Common myeloid progenitor, CD34-positive (primary cell): ENCODE measurements around the gene STK24.

ENCODE experiments used
- CTCF ChIA-PET: fragments of 350-600 bp; sonication (Branson Sonifier 250); formaldehyde crosslinking; loops from one replicate; lab custom pipeline; 2021; ENCODE audit warnings: antibody characterized with exemption; lab: Charles Lee
- POLR2A ChIA-PET: fragments of 350-600 bp; sonication (Branson Sonifier 250); formaldehyde crosslinking; loops from one replicate; lab custom pipeline; 2021; ENCODE audit warnings: antibody characterized with exemption; lab: Charles Lee
- DNase-seq, 3 donors: peaks; one replicate each; pipeline versions ENCODE4 v3.0.0 to v3.0.0-alpha.2; 2013
- H3K27ac ChIP-seq, 2 experiments: 1 replicate in 1 of 2; 2 replicates in 1 of 2; pipeline ENCODE4 v1.7.0; 2013; ENCODE audit warnings: inconsistent platforms in 2 of 2, low read length in 2 of 2, mild to moderate bottlenecking in 2 of 2, low read depth in 1 of 2, moderate library complexity in 1 of 2; ENCODE audit not compliant: severe bottlenecking in 2 of 2, insufficient read depth in 1 of 2, poor library complexity in 1 of 2
- H3K27me3 ChIP-seq, 5 experiments: replicated peaks in 2 of 5; 1 replicate in 3 of 5; 2 replicates in 2 of 5; pipeline versions ENCODE4 v1.6.1 to v1.7.0; 2013; ENCODE audit warnings: low read length in 4 of 5, mild to moderate bottlenecking in 2 of 5, moderate library complexity in 2 of 5, inconsistent platforms in 1 of 5; ENCODE audit not compliant: insufficient read depth in 5 of 5, control insufficient read depth in 4 of 5
- H3K36me3 ChIP-seq, 4 experiments: 1 replicate in 2 of 4; 2 replicates in 2 of 4; pipeline versions ENCODE4 v1.6.1 to v1.7.0; 2013; ENCODE audit warnings: low read length in 3 of 4, control low read depth in 1 of 4, mild to moderate bottlenecking in 1 of 4; ENCODE audit not compliant: control insufficient read depth in 4 of 4, insufficient read depth in 4 of 4
- H3K4me1 ChIP-seq, 4 experiments: 1 replicate in 3 of 4; 2 replicates in 1 of 4; pipeline versions ENCODE4 v1.6.1 to v1.7.1; 2013; ENCODE audit warnings: low read length in 3 of 4, mild to moderate bottlenecking in 3 of 4, control low read depth in 1 of 4, inconsistent platforms in 1 of 4, moderate library complexity in 1 of 4; ENCODE audit not compliant: control insufficient read depth in 4 of 4, insufficient read depth in 4 of 4; ENCODE audit errors: control extremely low read depth in 1 of 4
- H3K4me3 ChIP-seq, 7 experiments: 1 replicate in 4 of 7; 2 replicates in 3 of 7; pipeline versions ENCODE4 v1.5.1 to v1.7.0; 2013; ENCODE audit warnings: mild to moderate bottlenecking in 7 of 7, low read length in 6 of 7, moderate library complexity in 6 of 7, inconsistent platforms in 2 of 7, low read depth in 2 of 7, control low read depth in 1 of 7; ENCODE audit not compliant: insufficient read depth in 4 of 7, control insufficient read depth in 1 of 7; ENCODE audit errors: extremely low read depth in 1 of 7
- H3K9me3 ChIP-seq, 5 experiments: 1 replicate in 4 of 5; 2 replicates in 1 of 5; pipeline versions ENCODE4 v1.6.1 to v1.7.1; 2013; ENCODE audit warnings: low read length in 4 of 5, mild to moderate bottlenecking in 2 of 5, inconsistent platforms in 1 of 5, low read depth in 1 of 5, moderate library complexity in 1 of 5; ENCODE audit not compliant: control insufficient read depth in 4 of 5, insufficient read depth in 2 of 5; ENCODE audit errors: control extremely low read depth in 1 of 5
- WGBS: methylation state at CpG from one replicate; pipeline ENCODE4 v1.1.5; 2013; ENCODE audit not compliant: insufficient coverage; 5-methylcytosine and 5-hydroxymethylcytosine counted together

Gene STK24

DNA sequence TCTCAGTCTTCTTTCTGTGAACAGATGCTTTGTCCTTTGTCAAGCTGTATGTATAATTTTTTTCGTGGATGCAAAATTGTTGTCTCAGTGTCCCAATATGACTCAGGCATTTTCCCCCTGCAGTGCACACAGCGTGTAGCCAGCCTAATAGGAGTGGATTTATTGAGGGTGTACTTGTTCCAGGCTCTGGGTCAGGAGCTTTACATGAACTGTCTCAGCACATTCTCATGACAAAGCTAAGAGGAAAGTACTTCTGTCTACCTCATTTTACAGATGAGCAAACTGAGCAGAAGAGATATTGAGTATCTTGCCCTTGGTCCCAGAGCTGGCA, 50.8 kb downstream of the STK24 start:
- peaks cover 0 to 4% (median 0%) of the 10 kb centered on the region in 4 experiments for H3K36me3 ChIP-seq
- ChIA-PET CTCF (interaction anchor here (1.4 kb wide), 2 partner anchors 17 to 59 kb away, joined by 3 read pairs; no protein-coding TSS in a partner anchor), POLR2A (no interaction called here)

DNA sequence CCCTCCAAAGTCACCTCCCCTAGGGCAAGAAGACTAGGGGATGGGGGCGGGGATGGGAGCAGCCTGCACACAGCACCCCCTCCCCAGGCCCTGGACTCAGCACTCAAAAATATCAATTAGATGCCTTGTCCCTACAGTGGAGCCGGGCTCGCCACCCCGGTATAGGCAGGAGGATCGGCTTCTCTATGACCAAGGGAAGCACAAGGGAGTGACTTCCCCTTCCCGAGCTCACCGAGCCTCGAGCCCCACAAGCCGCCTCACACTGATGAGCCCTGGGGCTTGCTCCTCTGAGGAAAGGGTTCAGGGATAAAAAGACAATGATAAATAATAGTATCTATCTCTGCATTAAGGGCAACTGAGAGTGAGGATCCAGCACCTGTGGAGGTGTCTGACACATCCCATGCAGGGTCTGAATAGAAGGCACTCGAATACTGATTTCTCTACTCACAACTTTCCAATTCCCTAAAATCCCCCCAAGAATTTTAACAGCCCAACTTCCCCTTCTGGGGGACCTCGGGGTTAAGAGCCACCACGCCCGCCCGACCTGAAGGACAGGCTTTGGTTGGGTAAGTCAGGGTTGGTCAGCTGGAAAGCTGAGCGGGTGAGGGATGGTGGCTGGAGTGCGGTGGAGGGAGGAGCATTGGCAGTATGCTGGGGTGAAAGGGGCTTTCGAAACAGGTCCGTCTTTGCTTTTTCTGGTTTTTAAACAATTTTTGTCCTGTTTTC, 51.3 kb downstream of the STK24 start:
- Histone ChIP-seq H3K9me3 (no peaks in the 10 kb centered on the region), H3K36me3 (peaks cover 0 to 4% (median 0%) of the 10 kb centered on the region in 4 experiments), H3K27ac (no peak overlapping the region), H3K4me1 (peaks cover 0 to 26% (median 12%) of the 10 kb centered on the region in 4 experiments), H3K4me3 (no peak overlapping the region), H3K27me3 (no peaks in the 10 kb centered on the region)
- CTCF ChIA-PET: interaction anchor here (1.4 kb wide), 2 partner anchors 17 to 59 kb away, joined by 3 read pairs; no protein-coding TSS in a partner anchor
- DNase-seq: no peak
- WGBS: 86% methylated on average over 15 of the region's 18 CpGs
- POLR2A ChIA-PET: no interaction called here

More for the DNA sequence above, 50.8 kb downstream of the STK24 start:
- H3K4me3 ChIP-seq: no peak overlapping the region
- WGBS: 86% methylated on average over 2 of the region's 2 CpGs
- peaks cover 0 to 25% (median 12%) of the 10 kb centered on the region in 4 experiments for H3K4me1 ChIP-seq
- no peaks in the 10 kb centered on the region for H3K27me3 ChIP-seq
- no peak overlapping the region for H3K27ac ChIP-seq
- no peaks in the 10 kb centered on the region for H3K9me3 ChIP-seq
- DNase-seq: no peak

DNA sequence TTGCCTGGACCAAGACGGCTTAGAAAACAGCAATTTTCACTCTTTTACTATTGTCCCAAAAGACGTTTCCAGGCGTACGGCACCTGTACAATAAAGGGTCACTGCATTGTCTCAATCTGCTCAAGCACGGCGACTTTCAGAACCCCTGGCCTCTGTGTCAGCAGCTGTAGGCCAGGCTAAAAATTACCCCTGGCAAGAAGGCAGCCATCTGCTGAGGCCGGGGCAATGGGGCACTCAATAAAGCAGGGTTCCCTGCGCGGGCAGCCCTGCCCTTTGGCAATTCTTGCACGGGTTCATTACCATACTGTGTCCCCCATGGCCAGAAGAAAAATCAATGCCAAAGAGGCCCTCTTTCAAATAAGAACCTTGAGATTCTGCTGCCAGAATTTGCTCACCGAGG, 52.1 kb downstream of the STK24 start:
- DNase-seq: no peak
- Histone ChIP-seq H3K27me3 (no peaks in the 10 kb centered on the region), H3K9me3 (no peaks in the 10 kb centered on the region), H3K4me3 (no peak overlapping the region), H3K36me3 (peaks cover 0 to 4% (median 0%) of the 10 kb centered on the region in 4 experiments), H3K4me1 (peaks cover 0 to 28% (median 12%) of the 10 kb centered on the region in 4 experiments), H3K27ac (no peak overlapping the region)
- CTCF ChIA-PET: interaction anchor here (1.4 kb wide), 1 partner anchor 58 kb away, joined by 3 read pairs; no protein-coding TSS in a partner anchor
- 99% methylated on average over 10 of the region's 11 CpGs for WGBS
- POLR2A ChIA-PET: no interaction called here

DNA sequence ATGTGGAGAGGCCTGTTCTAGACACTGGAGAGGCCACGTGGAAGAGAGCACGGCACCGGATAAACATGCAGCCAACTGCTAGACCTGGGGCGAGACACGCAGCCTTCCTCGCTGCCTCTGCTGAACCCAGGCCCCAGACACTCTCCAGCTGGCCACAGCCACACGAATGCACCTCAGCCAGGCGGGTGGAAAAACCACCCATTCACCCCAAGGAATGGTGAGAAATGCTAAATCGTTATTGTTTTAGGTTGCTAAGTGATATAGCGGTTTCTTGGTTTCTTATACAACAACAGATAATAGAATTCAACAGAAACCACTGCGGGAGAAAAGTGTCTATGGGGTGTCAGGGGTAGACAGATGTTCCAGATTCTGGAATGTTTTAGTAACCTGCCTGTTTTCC, 52.5 kb downstream of the STK24 start:
- Histone ChIP-seq H3K27me3 (no peaks in the 10 kb centered on the region), H3K27ac (no peak overlapping the region), H3K9me3 (no peaks in the 10 kb centered on the region), H3K36me3 (peaks cover 0 to 4% (median 0%) of the 10 kb centered on the region in 4 experiments), H3K4me3 (no peak overlapping the region), H3K4me1 (peaks cover 0 to 28% (median 12%) of the 10 kb centered on the region in 4 experiments)
- 90% methylated on average over 6 of the region's 11 CpGs for WGBS
- DNase-seq: peak in 2 of 3 donors; percentile 57 to 64
- POLR2A ChIA-PET: no interaction called here
- CTCF ChIA-PET: no interaction called here

DNA sequence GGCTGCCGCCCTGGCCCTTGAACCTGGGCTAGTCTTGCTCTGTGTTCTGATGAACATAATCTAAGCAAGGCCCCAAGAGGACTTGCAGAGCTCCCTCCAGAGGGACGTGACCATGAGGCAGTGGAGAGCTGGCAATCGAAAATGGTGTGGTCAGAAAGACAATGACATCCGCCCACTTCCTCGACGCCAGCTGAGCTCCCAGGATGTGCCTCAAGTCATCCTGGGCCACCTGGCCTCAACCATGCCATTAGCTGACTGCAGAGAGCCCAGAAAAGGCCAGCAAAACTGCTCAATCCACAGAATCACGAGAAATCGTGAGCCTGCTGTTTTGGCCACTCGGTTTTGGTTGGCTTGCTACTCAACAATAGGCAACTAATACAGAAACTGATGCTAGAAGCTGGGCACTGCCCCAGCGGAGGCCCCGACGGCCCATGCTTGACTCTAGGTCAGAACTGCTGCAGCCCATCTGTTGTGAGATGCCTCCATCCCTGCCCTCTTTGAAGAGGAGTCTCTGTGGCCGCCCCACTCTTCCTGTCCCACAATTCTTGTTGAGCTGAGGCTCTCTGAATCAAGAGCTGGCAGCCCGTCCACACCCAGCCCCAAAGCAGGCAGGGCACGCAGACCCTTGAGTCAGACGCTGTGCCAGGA, 53.3 kb downstream of the STK24 start:
- 93% methylated on average over 13 of the region's 16 CpGs for WGBS
- no peaks in the 10 kb centered on the region for H3K27me3 ChIP-seq
- peaks cover 0 to 28% (median 12%) of the 10 kb centered on the region in 4 experiments for H3K4me1 ChIP-seq
- no peak overlapping the region for H3K27ac ChIP-seq
- ChIA-PET POLR2A (no interaction called here), CTCF (no interaction called here)
- no peak overlapping the region for H3K4me3 ChIP-seq
- peaks cover 0 to 4% (median 1%) of the 10 kb centered on the region in 4 experiments for H3K36me3 ChIP-seq
- H3K9me3 ChIP-seq: no peaks in the 10 kb centered on the region
- DNase-seq: no peak

DNA sequence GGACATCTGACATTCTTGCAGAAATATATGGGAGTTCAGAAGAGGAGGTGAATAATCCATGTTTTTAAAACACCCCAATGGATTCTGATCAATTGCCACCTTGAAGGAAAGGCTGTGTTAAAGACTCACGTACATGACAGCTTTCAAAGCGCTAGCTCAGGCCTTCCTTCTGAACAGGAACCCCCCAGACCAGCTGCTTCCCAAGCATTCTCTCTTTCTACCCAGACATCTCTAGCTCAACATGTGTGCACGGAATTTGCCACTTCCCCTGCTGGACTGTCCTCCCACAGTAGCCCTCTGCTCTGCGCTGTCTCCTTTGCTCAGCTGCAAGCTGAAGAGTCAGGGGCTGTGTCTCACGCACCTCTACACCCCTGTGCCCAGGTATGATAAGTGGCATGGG, 54.5 kb downstream of the STK24 start:
- no peaks in the 10 kb centered on the region for H3K9me3 ChIP-seq
- CTCF ChIA-PET: no interaction called here
- 53% methylated on average over 2 of the region's 5 CpGs for WGBS
- POLR2A ChIA-PET: no interaction called here
- H3K36me3 ChIP-seq: peaks cover 0 to 11% (median 2%) of the 10 kb centered on the region in 4 experiments
- H3K27ac ChIP-seq: no peak overlapping the region
- H3K4me3 ChIP-seq: no peak overlapping the region
- DNase-seq: peak in 2 of 3 donors; percentile 76 to 86
- no peaks in the 10 kb centered on the region for H3K27me3 ChIP-seq
- peaks cover 0 to 28% (median 13%) of the 10 kb centered on the region in 4 experiments for H3K4me1 ChIP-seq
